Lower leg skin (tissue), 3 donors: ENCODE results near the gene ARHGEF11.

ENCODE experiments used
- POLR2A ChIP-seq, 2 donors: fragments of 450-650 bp; IDR thresholded peaks; one replicate each; pipeline ENCODE4 v1.6.1; 2016 to 2017; ENCODE audit warnings: antibody characterized with exemption in 2 of 2, mild to moderate bottlenecking in 1 of 2, moderate library complexity in 1 of 2
- TF ChIP-seq, protein P1 (sequence below), 3 donors: fragments of 450-650 bp; IDR thresholded peaks; one replicate each; pipeline ENCODE4 v1.5.1; 2016; ENCODE audit warnings: antibody characterized with exemption in 3 of 3, mild to moderate bottlenecking in 3 of 3, moderate library complexity in 2 of 3

- no peak for TF ChIP-seq POLR2A (IDR thresholded peaks at IDR 0.05)
- TF ChIP-seq, protein P1, sequence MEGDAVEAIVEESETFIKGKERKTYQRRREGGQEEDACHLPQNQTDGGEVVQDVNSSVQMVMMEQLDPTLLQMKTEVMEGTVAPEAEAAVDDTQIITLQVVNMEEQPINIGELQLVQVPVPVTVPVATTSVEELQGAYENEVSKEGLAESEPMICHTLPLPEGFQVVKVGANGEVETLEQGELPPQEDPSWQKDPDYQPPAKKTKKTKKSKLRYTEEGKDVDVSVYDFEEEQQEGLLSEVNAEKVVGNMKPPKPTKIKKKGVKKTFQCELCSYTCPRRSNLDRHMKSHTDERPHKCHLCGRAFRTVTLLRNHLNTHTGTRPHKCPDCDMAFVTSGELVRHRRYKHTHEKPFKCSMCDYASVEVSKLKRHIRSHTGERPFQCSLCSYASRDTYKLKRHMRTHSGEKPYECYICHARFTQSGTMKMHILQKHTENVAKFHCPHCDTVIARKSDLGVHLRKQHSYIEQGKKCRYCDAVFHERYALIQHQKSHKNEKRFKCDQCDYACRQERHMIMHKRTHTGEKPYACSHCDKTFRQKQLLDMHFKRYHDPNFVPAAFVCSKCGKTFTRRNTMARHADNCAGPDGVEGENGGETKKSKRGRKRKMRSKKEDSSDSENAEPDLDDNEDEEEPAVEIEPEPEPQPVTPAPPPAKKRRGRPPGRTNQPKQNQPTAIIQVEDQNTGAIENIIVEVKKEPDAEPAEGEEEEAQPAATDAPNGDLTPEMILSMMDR (IDR thresholded peaks at IDR 0.05), result no peak
Measured at GRCh38 chr1:156953571-156953970, 92.0 kb downstream of the ARHGEF11 start.
